HL-60 (cell line): Measurements from ENCODE around the gene SUMO1.

ENCODE experiments used
- DNase-seq, 2 experiments: peaks; one replicate each; pipeline ENCODE4 v3.0.0-alpha.2; 2010 to 2020; ENCODE audit warnings: low read depth in 1 of 2, low spot score in 1 of 2
- H3K27ac ChIP-seq: fragments of 250-450 bp; sonication (Bioruptor Pico); replicated peaks from 2 replicates; pipeline ENCODE4 v1.5.1; 2020; ENCODE audit warnings: mild to moderate bottlenecking, moderate library complexity
- H3K27me3 ChIP-seq: fragments of 250-450 bp; sonication (Bioruptor Pico); 2 replicates; pipeline ENCODE4 v1.5.1; 2021; ENCODE audit warnings: mild to moderate bottlenecking, moderate library complexity; ENCODE audit not compliant: insufficient read depth, poor library complexity, severe bottlenecking
- H3K4me3 ChIP-seq: replicated peaks from 2 replicates; pipeline ENCODE4 v1.5.1; 2011; ENCODE audit warnings: mild to moderate bottlenecking, control low read depth, low read length; ENCODE audit not compliant: insufficient read depth
- GABPA ChIP-seq: IDR thresholded peaks from 2 replicates; pipeline ENCODE4 v1.6.1; 2012; ENCODE audit warnings: low read depth
- POLR2AphosphoS5 ChIP-seq: IDR thresholded peaks from 2 replicates; pipeline ENCODE4 v1.6.1; 2012; ENCODE audit warnings: low read depth
- SPI1 ChIP-seq: IDR thresholded peaks from 2 replicates; pipeline ENCODE4 v1.6.1; 2012; ENCODE audit warnings: low read depth, mild to moderate bottlenecking, borderline replicate concordance
- TF ChIP-seq, protein P1 (sequence below): IDR thresholded peaks from one replicate; pipeline ENCODE4 v1.5.1; 2011; ENCODE audit warnings: low read length, control low read depth, inconsistent platforms; ENCODE audit not compliant: insufficient read depth
- TF ChIP-seq, protein P2 (sequence below): IDR thresholded peaks from 2 replicates; pipeline ENCODE4 v1.6.1; 2012; ENCODE audit warnings: low read depth; ENCODE audit not compliant: insufficient replicate concordance

SUMO1 gene

DNA sequence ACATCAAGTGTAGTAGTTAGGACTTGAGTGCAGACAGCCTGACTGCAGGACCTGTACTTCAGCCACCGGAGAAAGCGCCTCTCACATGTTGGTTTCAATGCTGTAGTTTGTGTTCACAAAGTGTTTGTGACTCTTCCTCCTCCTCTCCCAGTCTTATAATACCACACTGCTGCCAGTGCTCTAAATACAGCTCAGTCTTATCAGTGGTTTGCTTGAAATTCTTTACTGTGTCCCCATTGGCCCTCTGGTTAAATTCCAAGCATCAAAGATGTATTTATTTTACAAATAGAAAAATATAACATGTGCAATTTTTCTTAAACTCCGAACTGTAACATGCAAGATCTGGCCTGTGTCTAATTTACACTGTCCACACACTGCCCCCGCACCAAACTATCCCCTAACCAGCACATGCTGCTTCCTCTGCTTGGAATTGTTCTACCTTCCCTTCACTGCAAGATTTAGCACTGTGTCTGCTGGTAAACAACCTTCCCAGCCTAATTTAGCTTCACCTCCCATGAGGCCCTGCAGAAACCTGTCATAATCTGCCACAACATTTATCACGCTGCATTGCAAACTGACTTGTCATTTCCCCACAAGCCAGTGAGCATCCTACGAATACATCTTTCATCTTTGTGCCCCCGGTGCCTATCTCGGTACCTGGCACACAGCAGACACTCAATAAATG, 77.1 kb downstream of the SUMO1 start:
- Histone ChIP-seq H3K27ac (no peak overlapping the region), H3K4me3 (no peak overlapping the region), H3K27me3 (no peaks in the 10 kb centered on the region)
- TF ChIP-seq POLR2AphosphoS5 (no peak), GABPA (no peak), SPI1 (no peak)
- TF ChIP-seq, protein P1, sequence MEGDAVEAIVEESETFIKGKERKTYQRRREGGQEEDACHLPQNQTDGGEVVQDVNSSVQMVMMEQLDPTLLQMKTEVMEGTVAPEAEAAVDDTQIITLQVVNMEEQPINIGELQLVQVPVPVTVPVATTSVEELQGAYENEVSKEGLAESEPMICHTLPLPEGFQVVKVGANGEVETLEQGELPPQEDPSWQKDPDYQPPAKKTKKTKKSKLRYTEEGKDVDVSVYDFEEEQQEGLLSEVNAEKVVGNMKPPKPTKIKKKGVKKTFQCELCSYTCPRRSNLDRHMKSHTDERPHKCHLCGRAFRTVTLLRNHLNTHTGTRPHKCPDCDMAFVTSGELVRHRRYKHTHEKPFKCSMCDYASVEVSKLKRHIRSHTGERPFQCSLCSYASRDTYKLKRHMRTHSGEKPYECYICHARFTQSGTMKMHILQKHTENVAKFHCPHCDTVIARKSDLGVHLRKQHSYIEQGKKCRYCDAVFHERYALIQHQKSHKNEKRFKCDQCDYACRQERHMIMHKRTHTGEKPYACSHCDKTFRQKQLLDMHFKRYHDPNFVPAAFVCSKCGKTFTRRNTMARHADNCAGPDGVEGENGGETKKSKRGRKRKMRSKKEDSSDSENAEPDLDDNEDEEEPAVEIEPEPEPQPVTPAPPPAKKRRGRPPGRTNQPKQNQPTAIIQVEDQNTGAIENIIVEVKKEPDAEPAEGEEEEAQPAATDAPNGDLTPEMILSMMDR, result no peak
- TF ChIP-seq, protein P2, sequence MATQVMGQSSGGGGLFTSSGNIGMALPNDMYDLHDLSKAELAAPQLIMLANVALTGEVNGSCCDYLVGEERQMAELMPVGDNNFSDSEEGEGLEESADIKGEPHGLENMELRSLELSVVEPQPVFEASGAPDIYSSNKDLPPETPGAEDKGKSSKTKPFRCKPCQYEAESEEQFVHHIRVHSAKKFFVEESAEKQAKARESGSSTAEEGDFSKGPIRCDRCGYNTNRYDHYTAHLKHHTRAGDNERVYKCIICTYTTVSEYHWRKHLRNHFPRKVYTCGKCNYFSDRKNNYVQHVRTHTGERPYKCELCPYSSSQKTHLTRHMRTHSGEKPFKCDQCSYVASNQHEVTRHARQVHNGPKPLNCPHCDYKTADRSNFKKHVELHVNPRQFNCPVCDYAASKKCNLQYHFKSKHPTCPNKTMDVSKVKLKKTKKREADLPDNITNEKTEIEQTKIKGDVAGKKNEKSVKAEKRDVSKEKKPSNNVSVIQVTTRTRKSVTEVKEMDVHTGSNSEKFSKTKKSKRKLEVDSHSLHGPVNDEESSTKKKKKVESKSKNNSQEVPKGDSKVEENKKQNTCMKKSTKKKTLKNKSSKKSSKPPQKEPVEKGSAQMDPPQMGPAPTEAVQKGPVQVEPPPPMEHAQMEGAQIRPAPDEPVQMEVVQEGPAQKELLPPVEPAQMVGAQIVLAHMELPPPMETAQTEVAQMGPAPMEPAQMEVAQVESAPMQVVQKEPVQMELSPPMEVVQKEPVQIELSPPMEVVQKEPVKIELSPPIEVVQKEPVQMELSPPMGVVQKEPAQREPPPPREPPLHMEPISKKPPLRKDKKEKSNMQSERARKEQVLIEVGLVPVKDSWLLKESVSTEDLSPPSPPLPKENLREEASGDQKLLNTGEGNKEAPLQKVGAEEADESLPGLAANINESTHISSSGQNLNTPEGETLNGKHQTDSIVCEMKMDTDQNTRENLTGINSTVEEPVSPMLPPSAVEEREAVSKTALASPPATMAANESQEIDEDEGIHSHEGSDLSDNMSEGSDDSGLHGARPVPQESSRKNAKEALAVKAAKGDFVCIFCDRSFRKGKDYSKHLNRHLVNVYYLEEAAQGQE, result no peak
- DNase-seq, result no peak

DNA sequence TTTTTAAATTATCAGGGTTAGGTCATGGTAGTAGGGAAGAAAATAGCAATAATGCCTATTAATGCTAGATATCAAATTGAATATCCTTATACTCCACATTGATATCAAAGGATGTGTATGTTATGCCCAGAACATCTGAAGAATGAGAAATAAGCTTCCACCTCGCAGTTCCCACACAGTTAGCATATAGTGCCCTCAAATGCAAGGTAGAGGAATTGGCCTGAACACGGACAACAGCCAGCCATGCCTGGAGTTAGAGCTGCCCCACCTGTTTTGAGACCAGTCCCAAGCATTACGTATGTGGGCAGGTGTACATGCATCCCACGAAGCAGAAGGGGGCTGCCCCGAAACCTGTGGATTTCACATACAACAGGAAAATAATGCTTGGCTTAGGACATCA, 79.6 kb downstream of the SUMO1 start:
- TF ChIP-seq, protein P1, result no peak
- TF ChIP-seq GABPA (no peak), SPI1 (no peak), POLR2AphosphoS5 (no peak)
- TF ChIP-seq, protein P2, result no peak
- no peak for DNase-seq
- no peak overlapping the region for H3K27ac ChIP-seq
- peaks cover 2% of the 10 kb centered on the region for H3K27me3 ChIP-seq
- H3K4me3 ChIP-seq, result no peak overlapping the region

DNA sequence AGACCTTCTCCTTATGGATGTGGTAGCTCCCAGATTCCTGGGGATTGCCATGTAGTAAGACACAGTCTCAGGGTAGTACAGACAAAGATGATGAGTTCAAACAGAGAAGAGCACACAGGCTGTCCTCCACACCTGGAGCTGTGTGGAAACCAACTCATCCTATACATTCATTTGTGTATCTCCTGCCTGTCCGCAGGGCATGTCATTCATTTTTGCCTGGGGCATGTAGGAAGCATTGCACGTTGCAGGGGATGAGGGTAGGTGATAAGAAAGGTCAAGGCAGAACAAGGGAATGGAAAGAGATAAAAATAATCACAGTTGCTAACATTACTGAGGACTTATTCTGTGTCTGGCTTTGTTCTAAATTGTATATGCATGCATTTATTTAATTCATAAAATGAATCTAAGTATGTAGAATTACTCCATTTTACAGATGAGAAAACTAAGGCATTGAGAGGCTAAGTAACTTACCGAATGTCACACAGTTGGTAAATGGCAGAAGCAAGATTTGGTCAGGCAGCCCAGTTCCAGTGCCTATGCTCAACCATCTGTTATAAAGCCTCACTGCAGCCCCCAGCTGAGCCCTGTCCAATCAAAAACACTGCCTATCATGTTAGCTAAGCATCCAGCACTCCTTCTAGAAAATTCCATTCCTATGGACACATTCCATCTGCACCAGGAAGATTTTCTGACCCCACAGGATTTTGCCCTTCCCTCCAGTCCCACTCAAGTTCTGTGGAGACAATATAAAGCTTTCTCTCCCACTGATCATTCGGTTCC, 81.0 kb downstream of the SUMO1 start:
- Histone ChIP-seq H3K27me3 (peaks cover 2% of the 10 kb centered on the region), H3K27ac (no peak overlapping the region), H3K4me3 (no peak overlapping the region)
- TF ChIP-seq SPI1 (no peak), POLR2AphosphoS5 (no peak)
- DNase-seq, result no peak
